AG09319 (cell line): ENCODE results near the gene EXOC2.

Source experiments
- DNase-seq: peaks from one replicate; pipeline ENCODE4 v3.0.0-alpha.2; 2010; ENCODE audit warnings: low read depth; ENCODE audit errors: extremely low read depth
- CTCF ChIP-seq: IDR thresholded peaks from 2 replicates; pipeline ENCODE4 v1.5.1; 2011; ENCODE audit warnings: low read depth, mild to moderate bottlenecking, inconsistent platforms, low read length, moderate library complexity

The EXOC2 gene

GRCh38 chr6:599576-600448, 93.1 kb downstream of the EXOC2 start:
- TF ChIP-seq CTCF: no peak
- no peak for DNase-seq

GRCh38 chr6:593907-594212, 99.1 kb downstream of the EXOC2 start:
- no peak for DNase-seq

GRCh38 chr6:593139-593906, 99.6 kb downstream of the EXOC2 start:
- peak; percentile 51 for TF ChIP-seq CTCF
- DNase-seq: peak; percentile 18

More at GRCh38 chr6:593907-594212, 99.1 kb downstream of the EXOC2 start:
- TF ChIP-seq CTCF: no peak

GRCh38 chr6:589090-589489, 103.8 kb downstream of the EXOC2 start:
- DNase-seq: no peak
- no peak for TF ChIP-seq CTCF

- DNase-seq: no peak
- no peak for TF ChIP-seq CTCF
Observed at GRCh38 chr6:586553-586952, 106.4 kb downstream of the EXOC2 start.

GRCh38 chr6:583635-584034, 109.3 kb downstream of the EXOC2 start:
- TF ChIP-seq CTCF: no peak
- no peak for DNase-seq

GRCh38 chr6:583116-583515, 109.8 kb downstream of the EXOC2 start:
- no peak for TF ChIP-seq CTCF
- DNase-seq: no peak
